Measurements from ENCODE around the gene HS3ST6. TPM values are rescaled to one million over a fixed set of nuclear protein-coding genes. Genes with fewer than 3 reads are reported as not detected.

Gene HS3ST6
- polyA plus RNA-seq, 4 donors, result 0.04 TPM; not detected in 3

DNA sequence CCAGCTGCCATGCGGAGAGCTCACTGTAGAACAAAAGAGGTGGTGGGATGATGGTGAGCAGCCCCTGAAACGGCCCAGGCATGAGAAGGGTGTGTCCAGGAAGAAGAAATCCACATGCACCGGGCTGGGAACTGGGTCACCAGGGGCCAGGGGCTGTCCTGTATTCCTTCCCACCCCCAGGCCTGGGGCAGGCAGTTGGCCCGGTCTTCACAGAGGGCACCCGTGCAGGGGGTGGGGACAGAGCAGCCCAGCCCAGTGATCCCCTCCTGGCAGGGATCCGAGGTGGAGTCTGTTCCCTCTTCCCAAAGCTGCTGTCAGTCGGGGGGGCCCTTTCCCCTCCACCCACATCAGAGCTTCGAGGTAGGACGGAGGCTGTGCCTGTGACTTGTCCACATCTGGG is 9.2 kb downstream of the HS3ST6 start:
- H3K4me3 ChIP-seq (ENCODE audit: low read depth in 1 of 3, low read length in 3 of 3), result no peak overlapping the region
- WGBS, 3 donors, result 64 to 66% (median 66%) methylated on average over 9 of the region's 9 CpGs

GRCh38 chr16:1908184-1908583 is 10.0 kb downstream of the HS3ST6 start:
- no peak for DNase-seq
- no peak for FAIRE-seq
- Histone ChIP-seq H3K4me3 (ENCODE audit: low read depth in 1 of 3, low read length in 3 of 3) (no peak overlapping the region), H3K36me3 (ENCODE audit: control insufficient read depth in 3 of 3, insufficient read depth in 2 of 3, low read depth in 1 of 3, low read length in 3 of 3) (no peaks in the 10 kb centered on the region), H3K27ac (ENCODE audit: low read depth in 1 of 3, low read length in 2 of 3) (no peak overlapping the region), H3K4me1 (ENCODE audit: control insufficient read depth in 3 of 3, insufficient read depth in 2 of 3, low read depth in 1 of 3, low read length in 2 of 3) (peaks cover 0 to 23% (median 1%) of the 10 kb centered on the region in 3 donors), H3K9me3 (ENCODE audit: control insufficient read depth in 2 of 2, insufficient read depth in 1 of 2, low read depth in 1 of 2, low read length in 1 of 2) (no peaks in the 10 kb centered on the region), H3K27me3 (ENCODE audit: control insufficient read depth in 3 of 3, insufficient read depth in 3 of 3, low read length in 3 of 3) (no peaks in the 10 kb centered on the region)
- WGBS, 3 donors, result 58 to 77% (median 63%) methylated on average over 17 of the region's 17 CpGs

More for the DNA sequence above, 9.2 kb downstream of the HS3ST6 start:
- DNase-seq (no peak), FAIRE-seq (no peak)
- Histone ChIP-seq H3K27ac (ENCODE audit: low read depth in 1 of 3, low read length in 2 of 3) (no peak overlapping the region), H3K27me3 (ENCODE audit: control insufficient read depth in 3 of 3, insufficient read depth in 3 of 3, low read length in 3 of 3) (no peaks in the 10 kb centered on the region), H3K36me3 (ENCODE audit: control insufficient read depth in 3 of 3, insufficient read depth in 2 of 3, low read depth in 1 of 3, low read length in 3 of 3) (no peaks in the 10 kb centered on the region), H3K4me1 (ENCODE audit: control insufficient read depth in 3 of 3, insufficient read depth in 2 of 3, low read depth in 1 of 3, low read length in 2 of 3) (peaks cover 1 to 26% (median 3%) of the 10 kb centered on the region in 3 donors), H3K9me3 (ENCODE audit: control insufficient read depth in 2 of 2, insufficient read depth in 1 of 2, low read depth in 1 of 2, low read length in 1 of 2) (no peaks in the 10 kb centered on the region)

DNA sequence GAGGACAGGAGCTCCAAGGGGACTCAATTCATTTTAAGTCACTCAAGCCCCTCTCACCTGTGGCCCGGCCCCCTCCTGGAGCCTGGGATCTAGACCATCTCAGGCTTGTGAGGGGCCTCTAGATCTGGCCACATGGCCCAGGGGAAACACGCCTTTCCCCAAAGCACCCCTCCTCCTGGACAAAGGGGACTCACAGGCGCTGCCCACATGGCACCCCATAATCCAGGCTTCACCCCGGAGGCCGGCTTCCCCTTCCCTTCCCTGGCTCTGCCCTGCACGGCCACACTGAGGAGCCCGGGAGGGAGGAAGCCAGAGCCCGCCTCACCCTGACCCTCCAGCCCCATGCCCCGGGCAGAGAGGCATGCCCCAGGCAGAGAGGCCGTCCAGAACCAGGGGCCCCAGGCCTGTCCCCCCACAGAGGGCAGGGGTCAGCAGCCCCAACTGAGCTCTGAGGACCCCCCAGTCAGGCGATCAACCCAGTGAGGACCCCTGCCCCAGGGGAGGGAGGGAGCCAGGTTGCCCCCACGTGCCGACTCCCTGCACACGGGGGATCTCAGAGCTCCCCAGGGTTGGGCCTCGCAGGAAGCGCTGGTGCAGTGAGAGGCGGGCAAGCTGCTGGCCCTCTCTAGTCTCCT is 10.9 kb downstream of the HS3ST6 start:
- H3K36me3 ChIP-seq (ENCODE audit: control insufficient read depth in 3 of 3, insufficient read depth in 2 of 3, low read depth in 1 of 3, low read length in 3 of 3), result no peaks in the 10 kb centered on the region
- FAIRE-seq (no peak), DNase-seq (no peak)
- peaks cover 0 to 18% (median 0%) of the 10 kb centered on the region in 3 donors for H3K4me1 ChIP-seq (ENCODE audit: control insufficient read depth in 3 of 3, insufficient read depth in 2 of 3, low read depth in 1 of 3, low read length in 2 of 3)
- H3K27ac ChIP-seq (ENCODE audit: low read depth in 1 of 3, low read length in 2 of 3), result no peak overlapping the region
- 72 to 81% (median 79%) methylated on average over 16 to 17 of the region's 17 CpGs for WGBS, 3 donors
- no peaks in the 10 kb centered on the region for H3K9me3 ChIP-seq (ENCODE audit: control insufficient read depth in 2 of 2, insufficient read depth in 1 of 2, low read depth in 1 of 2, low read length in 1 of 2)
- no peak overlapping the region for H3K4me3 ChIP-seq (ENCODE audit: low read depth in 1 of 3, low read length in 3 of 3)
- H3K27me3 ChIP-seq (ENCODE audit: control insufficient read depth in 3 of 3, insufficient read depth in 3 of 3, low read length in 3 of 3), result no peaks in the 10 kb centered on the region

GRCh38 chr16:1906846-1907165 is 11.4 kb downstream of the HS3ST6 start:
- DNase-seq (no peak), FAIRE-seq (no peak)

DNA sequence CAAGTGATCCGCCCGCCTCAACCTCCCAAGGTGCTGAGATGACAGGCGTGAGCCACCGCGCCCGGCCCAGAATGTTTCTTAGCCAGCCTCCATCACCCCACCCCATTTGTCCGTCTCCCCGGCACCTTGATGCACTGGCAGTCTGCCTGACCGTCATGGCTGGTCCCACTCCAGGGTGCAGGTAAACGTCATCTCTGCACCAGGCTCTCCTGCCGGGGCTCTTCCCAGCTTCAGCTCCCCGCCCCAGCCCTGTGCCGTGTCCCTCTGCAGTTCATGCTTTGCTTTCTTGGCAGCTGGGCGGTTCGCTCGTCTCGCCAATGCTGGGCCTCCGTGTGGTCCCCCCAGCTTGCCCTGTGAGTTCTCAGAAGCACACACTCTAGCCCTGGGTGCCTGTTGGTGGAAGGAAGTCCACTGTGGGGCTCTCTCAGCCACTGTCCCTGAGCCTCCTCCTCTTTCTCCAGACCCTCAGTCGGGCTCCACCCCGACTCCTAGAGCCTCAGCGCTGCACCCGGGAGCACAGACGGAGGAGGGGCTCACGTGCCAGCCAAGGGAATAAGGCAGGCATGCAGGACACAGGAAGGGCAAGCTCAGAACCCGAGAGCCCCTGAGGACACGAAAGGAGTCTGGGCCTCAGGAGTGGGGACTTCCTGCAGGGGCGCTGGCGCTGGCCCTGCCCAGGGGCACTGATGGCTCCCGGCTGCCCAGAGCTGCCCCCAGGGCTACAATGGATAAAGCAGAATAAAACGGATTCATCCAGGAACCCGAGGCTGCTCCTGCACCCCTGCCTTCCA is 12.0 kb downstream of the HS3ST6 start:
- DNase-seq (no peak), FAIRE-seq (no peak)
- 26 to 51% (median 35%) methylated on average over 30 to 31 of the region's 31 CpGs for WGBS, 3 donors
- no peak overlapping the region for H3K4me3 ChIP-seq (ENCODE audit: low read depth in 1 of 3, low read length in 3 of 3)
- H3K27me3 ChIP-seq (ENCODE audit: control insufficient read depth in 3 of 3, insufficient read depth in 3 of 3, low read length in 3 of 3), result no peaks in the 10 kb centered on the region
- H3K4me1 ChIP-seq (ENCODE audit: control insufficient read depth in 3 of 3, insufficient read depth in 2 of 3, low read depth in 1 of 3, low read length in 2 of 3), result peaks cover 0 to 16% (median 0%) of the 10 kb centered on the region in 3 donors
- no peaks in the 10 kb centered on the region for H3K9me3 ChIP-seq (ENCODE audit: control insufficient read depth in 2 of 2, insufficient read depth in 1 of 2, low read depth in 1 of 2, low read length in 1 of 2)
- no peak overlapping the region for H3K27ac ChIP-seq (ENCODE audit: low read depth in 1 of 3, low read length in 2 of 3)
- H3K36me3 ChIP-seq (ENCODE audit: control insufficient read depth in 3 of 3, insufficient read depth in 2 of 3, low read depth in 1 of 3, low read length in 3 of 3), result no peaks in the 10 kb centered on the region

More at GRCh38 chr16:1906846-1907165, 11.4 kb downstream of the HS3ST6 start:
- Histone ChIP-seq H3K9me3 (ENCODE audit: control insufficient read depth in 2 of 2, insufficient read depth in 1 of 2, low read depth in 1 of 2, low read length in 1 of 2) (no peaks in the 10 kb centered on the region), H3K36me3 (ENCODE audit: control insufficient read depth in 3 of 3, insufficient read depth in 2 of 3, low read depth in 1 of 3, low read length in 3 of 3) (no peaks in the 10 kb centered on the region), H3K4me1 (ENCODE audit: control insufficient read depth in 3 of 3, insufficient read depth in 2 of 3, low read depth in 1 of 3, low read length in 2 of 3) (peaks cover 0 to 16% (median 0%) of the 10 kb centered on the region in 3 donors), H3K27me3 (ENCODE audit: control insufficient read depth in 3 of 3, insufficient read depth in 3 of 3, low read length in 3 of 3) (no peaks in the 10 kb centered on the region), H3K4me3 (ENCODE audit: low read depth in 1 of 3, low read length in 3 of 3) (no peak overlapping the region), H3K27ac (ENCODE audit: low read depth in 1 of 3, low read length in 2 of 3) (no peak overlapping the region)
- WGBS, 3 donors, result 78 to 94% (median 89%) methylated on average over 5 of the region's 5 CpGs

GRCh38 chr16:1903845-1904840 is 14.1 kb downstream of the HS3ST6 start:
- no peak overlapping the region for H3K27ac ChIP-seq (ENCODE audit: low read depth in 1 of 3, low read length in 2 of 3)
- no peaks in the 10 kb centered on the region for H3K36me3 ChIP-seq (ENCODE audit: control insufficient read depth in 3 of 3, insufficient read depth in 2 of 3, low read depth in 1 of 3, low read length in 3 of 3)
- DNase-seq (peak in 1 of 2 donors; percentile 58), FAIRE-seq (no peak)
- H3K4me1 ChIP-seq (ENCODE audit: control insufficient read depth in 3 of 3, insufficient read depth in 2 of 3, low read depth in 1 of 3, low read length in 2 of 3), result peaks cover 0 to 20% (median 0%) of the 10 kb centered on the region in 3 donors
- no peaks in the 10 kb centered on the region for H3K9me3 ChIP-seq (ENCODE audit: control insufficient read depth in 2 of 2, insufficient read depth in 1 of 2, low read depth in 1 of 2, low read length in 1 of 2)
- no peaks in the 10 kb centered on the region for H3K27me3 ChIP-seq (ENCODE audit: control insufficient read depth in 3 of 3, insufficient read depth in 3 of 3, low read length in 3 of 3)
- no peak overlapping the region for H3K4me3 ChIP-seq (ENCODE audit: low read depth in 1 of 3, low read length in 3 of 3)
- 61 to 69% (median 65%) methylated on average over 20 to 22 of the region's 22 CpGs for WGBS, 3 donors

DNA sequence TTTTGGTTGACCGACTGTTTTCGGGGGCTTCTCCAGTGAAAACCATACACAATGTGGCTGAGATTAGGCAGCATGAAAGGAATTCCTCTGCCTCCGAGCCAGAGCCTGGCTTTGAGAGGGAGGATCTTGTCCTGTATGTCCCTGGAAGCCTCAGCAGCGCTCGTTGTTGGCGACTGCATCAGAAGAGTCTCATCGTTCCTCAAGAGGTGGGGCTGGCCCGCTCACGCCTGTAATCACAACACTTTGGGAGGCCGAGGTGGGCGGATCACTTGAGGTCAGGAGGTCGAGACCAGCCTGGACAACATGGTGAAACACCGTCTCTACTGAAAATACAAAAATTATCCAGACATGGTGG is 15.0 kb downstream of the HS3ST6 start:
- no peaks in the 10 kb centered on the region for H3K36me3 ChIP-seq (ENCODE audit: control insufficient read depth in 3 of 3, insufficient read depth in 2 of 3, low read depth in 1 of 3, low read length in 3 of 3)
- no peaks in the 10 kb centered on the region for H3K27me3 ChIP-seq (ENCODE audit: control insufficient read depth in 3 of 3, insufficient read depth in 3 of 3, low read length in 3 of 3)
- no peak for FAIRE-seq
- 60 to 77% (median 70%) methylated on average over 13 of the region's 13 CpGs for WGBS, 3 donors
- no peak overlapping the region for H3K27ac ChIP-seq (ENCODE audit: low read depth in 1 of 3, low read length in 2 of 3)
- peaks cover 0 to 20% (median 0%) of the 10 kb centered on the region in 3 donors for H3K4me1 ChIP-seq (ENCODE audit: control insufficient read depth in 3 of 3, insufficient read depth in 2 of 3, low read depth in 1 of 3, low read length in 2 of 3)
- no peaks in the 10 kb centered on the region for H3K9me3 ChIP-seq (ENCODE audit: control insufficient read depth in 2 of 2, insufficient read depth in 1 of 2, low read depth in 1 of 2, low read length in 1 of 2)
- no peak for DNase-seq
- H3K4me3 ChIP-seq (ENCODE audit: low read depth in 1 of 3, low read length in 3 of 3), result no peak overlapping the region

DNA sequence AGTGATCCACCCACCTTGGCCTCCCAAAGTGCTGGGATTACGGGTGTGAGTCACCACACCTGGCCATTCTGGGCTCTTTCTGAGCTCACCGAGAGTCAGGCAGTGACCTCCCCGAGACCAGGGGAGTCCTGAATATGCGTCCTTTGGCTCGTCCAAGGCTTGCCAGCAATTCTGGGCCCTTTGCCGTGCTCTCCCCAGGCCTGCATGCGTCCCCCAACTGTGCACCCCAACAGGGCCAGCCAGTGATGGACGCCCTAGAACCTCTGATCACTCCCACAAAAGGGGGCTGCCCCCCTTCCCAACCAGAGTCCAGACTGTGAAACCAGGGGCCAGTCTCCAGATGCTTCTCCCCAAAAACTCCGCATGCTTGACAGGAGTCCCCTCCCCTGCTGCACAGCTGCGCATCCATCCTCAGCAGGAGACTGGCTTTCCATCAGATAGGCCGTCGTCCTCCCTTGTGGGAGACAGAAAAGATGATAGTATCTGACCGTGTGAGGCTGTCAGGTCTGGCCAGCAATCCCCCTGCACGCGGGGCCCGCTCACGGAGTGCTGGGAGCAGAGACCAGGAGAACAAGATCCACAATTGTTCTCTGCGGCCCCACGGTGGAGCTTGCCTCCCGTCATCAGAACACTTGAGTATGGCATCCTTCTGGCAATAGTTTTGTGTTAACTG is 15.5 kb downstream of the HS3ST6 start:
- Histone ChIP-seq H3K4me3 (ENCODE audit: low read depth in 1 of 3, low read length in 3 of 3) (no peak overlapping the region), H3K9me3 (ENCODE audit: control insufficient read depth in 2 of 2, insufficient read depth in 1 of 2, low read depth in 1 of 2, low read length in 1 of 2) (no peaks in the 10 kb centered on the region), H3K27me3 (ENCODE audit: control insufficient read depth in 3 of 3, insufficient read depth in 3 of 3, low read length in 3 of 3) (no peaks in the 10 kb centered on the region), H3K27ac (ENCODE audit: low read depth in 1 of 3, low read length in 2 of 3) (no peak overlapping the region), H3K36me3 (ENCODE audit: control insufficient read depth in 3 of 3, insufficient read depth in 2 of 3, low read depth in 1 of 3, low read length in 3 of 3) (no peaks in the 10 kb centered on the region), H3K4me1 (ENCODE audit: control insufficient read depth in 3 of 3, insufficient read depth in 2 of 3, low read depth in 1 of 3, low read length in 2 of 3) (peaks cover 0 to 20% (median 0%) of the 10 kb centered on the region in 3 donors)
- FAIRE-seq (no peak), DNase-seq (no peak)
- WGBS, 3 donors, result 77 to 91% (median 82%) methylated on average over 20 of the region's 20 CpGs
